GM19023 (cell line): ENCODE data around the gene CAMK2D.
A peak's percentile ranks its signal among the peaks of the same experiment; 100 is the strongest.

Experiments used
- ATAC-seq: cut with Tn5 transposase; IDR thresholded peaks from one replicate; pipeline ENCODE4 v1.9.1; 2021; ENCODE audit warnings: mild to moderate bottlenecking, moderate library complexity; ENCODE audit not compliant: unreplicated experiment

CAMK2D gene

DNA sequence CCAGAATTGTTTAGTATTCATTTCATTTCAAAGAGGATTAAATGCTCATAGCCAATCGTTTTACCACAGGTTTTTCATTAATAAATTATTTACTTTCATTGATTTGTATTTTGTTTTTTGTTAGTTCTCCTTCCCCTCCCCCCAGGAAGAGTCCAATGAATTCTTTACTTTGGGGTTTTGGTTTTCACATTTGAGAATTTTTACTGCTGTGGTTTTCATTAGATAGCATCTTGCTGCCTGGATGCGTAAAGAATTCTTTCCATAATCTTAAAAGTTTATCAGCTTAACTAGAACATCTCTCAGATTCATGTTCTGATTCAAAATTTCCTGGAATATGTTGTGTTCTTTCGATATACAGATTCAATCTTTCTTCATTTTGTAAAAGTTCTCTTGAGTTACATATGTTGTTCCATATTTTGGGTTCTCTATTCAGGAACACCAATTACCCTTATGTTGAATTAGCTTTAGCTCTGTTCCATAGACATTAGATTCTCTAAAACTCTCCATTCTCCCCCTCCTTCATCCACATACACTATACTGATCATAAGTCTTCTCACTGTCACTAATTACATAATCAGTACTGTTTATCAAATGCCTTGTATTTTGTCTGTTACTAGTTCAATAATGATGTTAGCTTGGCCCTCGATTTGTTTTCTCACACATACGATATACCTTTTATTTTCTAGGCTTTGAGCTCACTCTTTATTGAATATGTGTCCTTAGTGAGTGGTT, 184.4 kb downstream of the CAMK2D start:
- no peak for ATAC-seq

DNA sequence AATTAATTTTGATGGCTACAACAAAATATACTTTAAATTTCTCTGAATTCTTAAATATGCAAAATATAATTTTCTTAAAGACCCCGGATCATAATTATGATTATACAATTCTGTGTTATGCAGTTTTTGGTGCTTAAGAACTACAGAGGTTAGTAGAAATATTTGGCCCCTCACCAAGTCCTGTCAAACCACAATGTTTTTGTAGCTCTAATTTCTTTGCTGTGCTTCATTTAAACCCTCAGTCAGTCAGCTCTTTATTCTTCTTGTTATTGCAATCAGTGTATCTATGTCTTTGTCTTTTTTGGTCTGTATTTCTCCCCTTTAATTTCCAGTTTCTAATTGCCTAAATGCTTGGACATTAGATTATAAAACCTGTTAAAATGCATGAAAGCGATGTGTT, 186.1 kb downstream of the CAMK2D start:
- ATAC-seq: no peak

DNA sequence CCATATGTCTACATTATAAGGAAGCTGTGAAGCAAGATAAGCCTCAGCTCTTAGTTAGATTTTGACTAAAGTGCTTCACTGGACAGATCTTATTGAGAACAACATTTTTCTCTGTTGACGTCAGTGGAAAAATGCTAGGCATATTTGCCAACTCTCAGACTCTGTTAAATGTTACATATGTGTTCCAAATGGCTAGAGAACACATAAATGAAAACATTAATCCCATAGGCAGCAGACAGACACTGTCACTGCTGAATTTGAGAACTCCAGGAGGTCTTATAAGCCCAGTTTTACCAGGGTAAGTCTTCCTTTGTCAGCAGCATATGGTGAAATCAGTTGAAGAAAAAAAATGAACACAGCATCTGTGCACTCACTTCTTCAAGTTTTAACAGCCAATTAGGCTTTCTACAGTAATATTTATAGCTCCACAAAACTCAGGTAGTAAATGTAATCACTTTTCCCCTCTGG, 186.9 kb downstream of the CAMK2D start:
- ATAC-seq: no peak

DNA sequence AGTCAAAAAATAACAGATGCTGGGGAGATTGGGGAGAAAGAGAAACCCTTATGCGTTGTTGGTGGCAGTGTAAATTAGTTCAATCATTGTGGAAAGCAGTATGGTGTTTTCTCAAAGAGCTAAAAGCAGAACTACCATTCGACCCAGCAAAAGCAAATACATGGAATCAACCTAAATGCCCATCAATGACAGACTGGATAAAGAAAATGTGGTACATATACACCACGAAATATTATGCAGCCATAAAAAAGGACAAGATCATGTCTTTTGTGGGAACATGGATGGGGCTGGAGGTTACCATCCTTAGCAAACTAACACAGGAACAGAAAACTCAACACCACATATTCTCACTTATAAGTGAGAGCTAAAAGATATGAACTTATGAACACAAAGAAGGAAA, 188.9 kb downstream of the CAMK2D start:
- no peak for ATAC-seq

DNA sequence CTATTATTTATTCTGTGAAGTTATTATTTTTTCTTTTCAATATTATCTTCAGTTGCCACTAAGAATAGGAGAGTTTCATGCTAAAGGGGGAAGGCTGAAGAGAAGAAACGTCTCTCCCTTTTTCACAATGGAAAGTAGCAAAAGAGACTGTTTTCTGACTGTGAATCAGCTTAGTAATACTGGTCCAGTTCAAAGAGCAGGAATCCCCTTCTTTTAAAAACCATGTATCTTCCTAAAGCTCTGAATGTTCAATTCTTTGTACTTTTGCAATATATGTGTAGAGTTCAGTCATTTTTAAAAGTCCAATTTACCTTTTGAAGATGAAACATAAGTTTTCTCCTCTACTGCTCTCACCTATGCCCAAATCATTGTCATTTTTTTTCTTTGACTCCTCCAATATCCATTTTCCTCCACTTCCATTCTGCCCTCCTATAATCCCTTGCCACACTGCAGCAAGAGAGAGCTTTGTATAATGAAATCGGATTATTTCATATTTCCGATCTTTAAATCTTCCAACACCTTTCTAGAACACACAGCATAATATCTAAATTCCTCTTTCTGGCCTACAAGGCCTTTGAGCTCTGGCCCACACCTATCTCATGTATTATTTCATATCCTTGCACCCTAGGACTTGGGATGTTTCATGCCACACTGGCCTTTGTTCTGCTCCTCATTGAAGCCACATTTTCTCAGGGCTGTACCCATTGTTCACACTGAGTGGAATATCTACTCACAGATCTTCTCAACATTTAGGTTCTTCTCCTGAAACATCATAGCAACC, 195.3 kb downstream of the CAMK2D start:
- no peak for ATAC-seq

DNA sequence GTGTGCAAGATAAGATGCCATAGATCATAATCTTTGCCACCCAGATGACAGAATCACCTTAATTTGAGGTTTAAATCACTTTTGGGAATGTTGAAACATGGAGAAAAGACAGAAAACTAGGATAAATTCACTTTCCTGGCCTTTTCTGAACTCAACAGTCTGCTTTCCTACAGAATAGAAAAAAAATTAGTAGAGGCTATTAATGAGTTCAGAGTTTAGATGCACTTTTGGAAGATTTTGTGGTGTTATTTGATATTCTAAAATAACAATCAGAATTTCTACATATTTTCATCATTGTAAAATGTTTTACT, 195.9 kb downstream of the CAMK2D start:
- no peak for ATAC-seq

DNA sequence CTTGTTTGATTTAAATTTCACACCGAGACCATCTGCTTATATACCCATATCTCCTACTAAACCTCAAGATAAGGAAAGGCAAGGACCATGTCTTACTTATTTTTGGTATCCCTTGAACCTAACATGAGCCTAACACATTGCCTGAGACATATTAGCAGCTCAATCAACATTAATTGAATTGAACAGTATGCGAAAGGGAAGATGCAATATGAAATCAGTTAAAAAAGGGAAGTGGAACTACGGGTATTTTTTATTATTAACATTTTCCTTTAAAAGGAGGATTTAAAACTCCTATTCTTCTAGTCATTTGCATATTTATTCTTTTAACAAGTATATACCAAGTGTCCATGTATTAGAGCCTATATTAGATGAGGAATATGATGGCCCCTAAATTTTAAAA, 197.0 kb downstream of the CAMK2D start:
- ATAC-seq: peak; percentile 19

DNA sequence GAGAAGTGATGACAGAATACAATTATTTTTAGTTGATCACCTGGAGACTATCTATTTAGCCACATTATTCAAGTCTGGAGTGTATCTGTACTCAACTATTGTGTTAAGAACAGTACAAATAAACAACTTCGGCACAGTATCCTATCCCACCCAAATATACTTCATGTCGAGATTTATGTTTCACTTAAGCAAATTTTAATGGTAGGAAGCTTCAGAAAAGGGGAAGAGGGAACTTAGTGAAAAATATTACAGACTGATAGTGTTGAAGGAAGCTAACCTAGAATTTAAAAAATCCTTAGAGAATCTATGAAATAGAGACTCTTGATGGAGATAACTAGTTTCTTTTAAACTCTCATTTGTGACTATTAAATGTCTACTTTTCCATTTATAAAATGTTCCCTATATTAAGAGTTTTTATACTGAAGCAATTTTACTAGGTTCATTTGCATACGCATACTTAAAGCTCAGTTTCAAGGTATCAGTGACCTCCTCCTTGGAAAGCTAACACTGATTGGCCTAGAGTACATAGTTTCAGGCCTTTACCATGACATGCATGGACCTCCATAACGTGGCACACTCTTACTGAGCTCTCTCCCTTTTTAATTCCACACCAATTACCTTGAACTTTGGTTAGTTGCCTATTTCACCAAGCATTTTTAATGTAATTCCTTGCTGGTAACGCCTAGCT, 197.7 kb downstream of the CAMK2D start:
- no peak for ATAC-seq

DNA sequence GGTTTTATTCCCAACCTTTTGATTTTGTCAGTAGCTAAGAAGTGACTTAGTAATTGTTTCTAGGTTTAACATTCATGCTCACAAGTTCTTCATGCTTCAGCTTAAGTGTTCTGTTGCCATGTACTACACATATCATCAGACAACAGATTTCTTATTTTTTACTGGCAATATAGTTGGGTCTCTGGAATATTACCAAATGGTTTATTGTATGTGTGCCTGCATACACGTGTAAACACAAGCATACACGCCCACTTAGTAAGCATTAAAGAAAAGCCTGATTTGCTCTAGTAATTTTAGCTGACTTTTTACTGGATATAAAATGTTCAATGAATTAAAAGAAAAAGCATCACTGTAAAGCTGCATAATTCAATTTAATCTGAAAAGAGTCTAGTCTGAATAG, 199.8 kb downstream of the CAMK2D start:
- no peak for ATAC-seq

DNA sequence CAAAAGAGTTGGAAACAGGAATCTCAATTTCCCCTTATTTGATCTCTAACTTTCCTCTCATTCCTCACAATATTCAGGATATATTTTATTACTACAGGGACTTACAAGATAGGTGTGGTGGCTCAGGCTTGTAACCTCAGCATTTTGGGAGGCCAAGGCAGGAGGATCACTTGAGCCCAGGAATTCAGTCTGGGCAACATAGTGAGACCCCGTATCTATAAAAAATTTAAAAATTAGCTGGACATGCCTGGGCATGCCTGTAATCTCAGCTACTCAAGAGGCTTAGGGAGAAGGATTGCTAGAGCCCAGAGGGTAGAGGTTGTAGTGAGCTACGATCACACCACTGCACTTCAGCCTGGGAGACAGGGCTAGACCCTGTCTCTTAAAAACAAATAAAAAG, 200.4 kb downstream of the CAMK2D start:
- ATAC-seq: no peak

DNA sequence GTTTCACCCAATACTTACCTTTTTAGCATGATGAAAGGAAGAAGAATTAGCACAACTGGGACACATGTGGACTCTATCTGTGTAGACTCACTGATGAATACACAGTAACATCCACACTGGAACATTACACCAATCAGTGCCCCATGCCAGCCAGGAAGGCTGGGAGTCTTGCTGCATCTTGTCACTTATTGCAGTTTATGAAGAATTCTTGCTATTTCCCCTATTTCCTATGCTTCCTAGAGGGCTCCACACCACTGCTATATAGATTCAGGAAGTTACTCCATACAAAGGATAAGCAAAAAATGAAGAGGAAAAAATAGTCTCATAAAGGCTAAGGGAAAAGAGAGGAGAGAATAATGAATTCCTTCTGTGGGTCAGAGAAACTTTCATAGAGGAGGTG, 201.0 kb downstream of the CAMK2D start:
- no peak for ATAC-seq

DNA sequence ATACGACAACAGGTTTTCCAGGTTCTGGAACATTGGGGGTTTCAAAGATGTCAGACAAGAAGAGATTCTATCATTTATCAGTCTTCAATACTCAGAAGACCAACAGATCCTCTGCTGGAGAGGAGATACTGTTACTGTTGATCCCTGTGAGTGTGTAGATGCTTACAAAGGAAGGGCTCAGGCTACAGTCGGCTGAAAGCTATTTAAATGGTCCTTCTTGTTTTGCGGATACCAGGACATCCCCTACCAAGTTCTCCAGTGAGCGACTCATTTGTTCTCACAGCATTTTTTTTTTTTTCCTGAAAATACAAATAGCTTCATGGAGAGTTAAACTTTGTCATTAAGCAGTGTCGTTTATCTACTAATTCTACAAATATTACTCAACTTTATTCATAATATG, 201.6 kb downstream of the CAMK2D start:
- no peak for ATAC-seq

DNA sequence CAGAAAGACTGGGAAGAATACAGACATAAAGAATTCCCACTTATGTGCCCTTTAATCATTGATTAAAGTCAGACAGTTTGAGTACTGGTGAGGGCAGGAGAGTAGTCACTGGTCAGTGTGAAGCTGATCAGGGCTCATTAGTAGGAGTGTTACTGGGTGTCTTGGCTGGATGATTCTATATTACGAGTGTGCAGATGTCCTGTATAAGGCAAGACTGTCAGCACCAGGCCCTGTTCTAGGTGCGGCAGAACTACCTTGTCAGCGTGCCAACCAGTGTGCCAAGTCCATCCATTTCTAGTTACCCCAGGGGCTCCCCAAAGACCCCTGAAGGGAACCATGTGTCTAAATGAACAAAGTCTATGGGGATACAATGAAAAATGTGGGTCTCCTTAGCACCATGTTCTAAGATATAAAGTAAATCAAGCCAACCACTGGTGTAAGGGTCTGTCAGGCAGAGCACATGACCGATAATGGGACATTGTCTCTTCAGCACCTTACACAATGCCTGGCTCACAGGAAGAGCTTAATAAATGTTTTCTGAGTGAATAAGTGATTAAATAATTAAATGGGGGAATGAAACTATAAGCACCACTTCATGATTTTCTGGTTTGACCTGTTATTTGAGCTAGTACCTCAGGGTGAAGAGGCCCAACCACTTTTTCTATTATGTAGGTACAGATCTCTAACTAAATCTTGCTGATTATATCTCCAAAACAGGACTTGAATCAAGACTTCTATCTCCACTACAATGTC, 205.0 kb downstream of the CAMK2D start:
- no peak for ATAC-seq

DNA sequence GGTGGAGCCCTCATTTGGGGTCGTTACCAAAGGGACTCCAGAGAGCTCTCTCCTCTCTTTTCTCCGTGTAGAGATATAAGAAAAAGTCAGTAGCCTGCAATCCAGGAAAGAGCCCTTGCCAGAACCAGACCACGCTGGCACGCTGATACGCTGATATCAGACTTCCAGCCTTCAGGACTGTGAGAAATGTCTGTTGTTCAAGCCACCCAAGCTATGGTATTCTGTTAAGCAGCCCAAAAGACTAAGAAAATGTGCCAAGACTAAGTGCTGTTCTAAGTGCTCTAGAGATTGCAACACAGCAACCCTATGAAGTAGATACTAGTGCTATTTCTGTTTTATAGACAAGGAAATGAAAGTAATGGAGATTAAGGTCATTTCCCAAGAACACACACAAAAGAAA, 205.7 kb downstream of the CAMK2D start:
- ATAC-seq: no peak

DNA sequence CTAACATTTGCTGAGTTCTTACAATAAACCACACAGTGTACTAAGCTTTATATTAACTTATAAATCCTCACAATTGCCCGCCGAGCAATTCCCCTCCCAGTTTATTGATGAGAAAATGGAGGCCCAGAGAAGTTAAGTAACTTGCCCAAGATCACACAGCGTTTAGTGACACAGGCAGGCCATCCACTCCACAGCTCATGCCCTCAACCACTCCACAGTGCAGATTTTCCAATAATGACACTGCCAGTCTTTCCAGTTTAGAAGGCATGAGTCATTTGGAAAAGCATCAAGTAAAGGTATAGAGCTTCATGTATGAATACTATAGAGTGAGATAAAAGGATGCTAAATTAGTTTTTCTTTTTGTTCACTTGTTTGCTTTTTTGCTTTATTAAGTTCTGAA, 208.5 kb downstream of the CAMK2D start:
- no peak for ATAC-seq

DNA sequence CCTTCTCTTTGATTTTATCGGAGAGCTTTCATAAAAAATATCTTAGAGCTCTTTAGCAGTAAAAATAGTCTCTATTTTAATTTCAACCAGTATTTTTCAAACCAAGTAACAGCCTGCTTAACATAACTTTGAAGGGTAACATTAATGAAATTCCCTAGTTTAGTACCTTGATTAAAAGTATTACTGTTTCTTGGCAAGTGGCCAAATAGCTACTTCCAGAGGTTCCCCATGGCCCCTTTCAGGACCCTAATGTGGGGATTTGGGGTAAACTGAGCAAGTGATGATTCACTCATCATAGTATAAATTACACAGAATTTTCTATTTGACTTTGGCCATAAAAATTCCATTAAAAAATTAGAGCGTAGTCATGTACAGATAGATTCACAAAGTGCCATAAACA, 211.0 kb downstream of the CAMK2D start:
- ATAC-seq: no peak

DNA sequence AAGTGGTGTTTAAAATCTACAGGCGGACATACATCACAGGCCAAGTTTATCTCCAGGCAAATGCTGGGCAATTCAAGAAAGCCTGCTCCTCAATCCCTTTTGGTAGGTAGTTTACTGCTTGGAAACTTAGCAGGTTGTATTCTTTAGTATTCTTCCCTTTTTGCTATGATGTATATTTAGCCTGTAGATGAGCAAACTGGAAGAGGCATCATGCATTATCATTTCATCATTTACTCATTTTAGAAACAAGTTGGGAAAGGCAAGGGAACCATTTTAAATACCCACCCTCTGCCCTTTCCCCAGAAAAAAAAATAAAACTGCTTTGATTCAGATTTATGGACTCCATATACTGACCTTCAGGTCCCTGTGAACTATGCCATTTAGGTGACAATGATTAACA, 213.2 kb downstream of the CAMK2D start:
- no peak for ATAC-seq

DNA sequence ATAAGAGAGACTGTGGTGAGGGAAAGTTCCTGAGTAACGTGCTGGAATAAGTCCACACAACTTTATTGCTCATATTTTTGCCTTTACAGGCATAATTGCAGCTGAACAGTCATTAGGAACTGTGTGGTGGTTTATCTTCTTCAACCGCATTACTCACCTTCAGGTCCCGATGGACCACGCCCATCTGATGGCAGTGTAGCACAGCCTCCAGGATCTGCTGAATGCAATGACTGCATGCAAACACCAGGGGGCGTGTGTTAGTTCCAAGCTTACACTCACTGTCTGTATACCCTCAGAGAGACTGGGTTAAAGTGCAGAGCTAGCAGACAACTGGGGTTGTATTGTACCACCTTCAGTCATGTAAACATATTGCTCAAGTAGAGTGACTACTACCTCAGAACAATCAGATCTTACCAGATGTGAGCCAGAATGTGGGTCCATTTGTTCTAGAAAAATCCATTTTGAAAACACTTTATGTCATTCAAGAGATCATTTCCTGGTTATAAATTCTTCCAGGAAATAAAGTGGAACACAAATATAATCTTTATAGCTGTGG, 214.0 kb downstream of the CAMK2D start:
- peak; percentile 99 for ATAC-seq

DNA sequence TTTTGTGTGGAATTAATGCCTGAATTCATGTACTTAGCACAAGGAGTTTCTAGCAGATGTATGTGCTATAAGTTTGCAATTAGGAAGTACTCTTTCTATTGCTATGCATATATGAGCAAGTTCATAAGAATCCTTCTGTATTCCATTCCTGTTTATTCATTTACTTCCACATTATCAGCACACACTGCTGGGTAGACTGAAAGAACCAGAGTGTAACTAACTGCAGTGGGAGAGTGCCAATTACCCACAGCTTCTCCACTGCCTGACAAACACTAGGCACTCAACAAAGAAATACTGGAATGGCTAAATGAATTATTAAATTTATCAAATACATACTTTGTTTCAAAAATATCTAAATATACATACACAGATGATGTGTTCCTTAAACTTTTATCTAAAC, 219.6 kb downstream of the CAMK2D start:
- ATAC-seq: no peak

DNA sequence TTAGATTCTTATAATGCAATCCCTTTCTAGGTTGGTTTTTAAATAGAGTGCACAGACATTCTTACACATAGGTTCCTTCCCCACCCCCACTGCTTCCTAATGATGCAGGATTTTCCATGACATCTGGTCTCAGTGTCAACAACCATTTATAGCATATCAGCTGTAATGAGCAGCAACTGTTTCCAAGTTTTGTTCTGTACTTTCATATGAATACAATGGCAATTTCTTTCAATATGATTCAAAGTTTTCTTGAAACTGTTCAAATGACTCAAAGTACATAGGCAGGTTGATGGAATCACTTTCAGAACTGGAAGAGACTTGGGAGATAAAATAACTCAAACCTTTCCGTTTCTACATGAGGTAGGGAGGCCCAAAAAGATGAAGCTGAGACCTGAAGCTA, 220.7 kb downstream of the CAMK2D start:
- ATAC-seq: no peak

DNA sequence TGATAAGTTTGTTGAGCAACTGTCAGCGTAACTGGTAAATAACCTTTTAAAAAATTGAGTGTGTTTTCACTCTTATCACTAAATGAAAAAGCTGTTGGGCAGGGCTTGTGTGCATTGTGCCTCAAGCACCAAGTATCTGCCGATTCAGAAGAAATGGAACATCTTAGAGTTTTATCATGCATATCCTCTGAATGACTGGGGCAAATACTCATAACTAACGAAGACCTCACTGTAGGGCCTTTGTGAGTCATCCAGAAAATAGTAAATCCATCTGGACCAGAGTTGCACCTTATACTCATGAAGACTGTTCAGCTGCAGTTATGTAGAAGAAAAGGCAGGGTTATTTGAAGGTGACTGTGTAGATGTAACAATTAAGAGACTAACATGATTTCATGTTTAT, 222.1 kb downstream of the CAMK2D start:
- ATAC-seq: peak; percentile 88
